HG03097 (cell line): ENCODE results near the gene STS.

ENCODE experiments used
- ATAC-seq: cut with Tn5 transposase; IDR thresholded peaks from one replicate; pipeline ENCODE4 v1.9.1; 2021; ENCODE audit not compliant: unreplicated experiment, low FRiP score

STS gene

DNA sequence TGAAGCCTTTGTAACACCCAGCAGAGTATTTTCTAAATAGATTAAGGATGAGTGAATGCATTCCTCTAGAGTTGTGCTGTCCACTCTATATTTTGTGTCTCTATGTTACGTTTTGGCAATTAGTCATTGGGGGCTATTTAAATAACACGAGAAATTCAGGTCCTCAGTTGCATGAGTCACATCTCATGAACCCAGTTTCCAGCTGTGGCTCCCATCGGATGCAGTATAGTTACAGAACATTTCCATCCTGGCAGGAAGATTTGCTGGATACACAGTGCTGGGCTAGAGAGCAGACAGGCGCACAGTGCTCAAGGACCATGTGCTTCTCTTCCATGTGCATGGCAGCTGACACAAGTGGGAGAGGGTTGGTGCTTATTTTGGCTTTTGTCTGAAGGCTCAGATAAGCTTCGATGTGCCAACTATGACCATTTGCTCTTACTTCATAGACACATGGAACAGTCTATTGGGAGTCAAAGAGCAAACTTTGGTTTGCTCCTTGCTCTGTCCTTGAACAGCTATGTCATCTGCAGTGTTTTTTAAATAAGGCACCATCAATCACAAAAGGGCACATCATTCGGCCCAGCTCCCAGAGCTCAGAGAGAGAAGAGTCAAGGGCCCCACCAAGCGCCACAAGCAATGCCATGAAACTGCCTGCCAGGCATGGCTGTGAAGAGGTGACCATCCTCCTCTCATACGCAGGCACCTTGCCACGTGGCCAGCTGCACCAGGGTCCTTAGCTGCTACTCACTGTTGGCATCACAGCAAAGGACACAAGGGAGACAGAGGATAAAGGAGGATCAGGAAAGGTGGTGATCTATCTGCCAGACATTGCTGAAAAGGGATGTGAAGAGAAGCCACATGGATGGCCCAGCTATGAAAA lies 8.1 kb upstream of the STS start:
- ATAC-seq: no peak

DNA sequence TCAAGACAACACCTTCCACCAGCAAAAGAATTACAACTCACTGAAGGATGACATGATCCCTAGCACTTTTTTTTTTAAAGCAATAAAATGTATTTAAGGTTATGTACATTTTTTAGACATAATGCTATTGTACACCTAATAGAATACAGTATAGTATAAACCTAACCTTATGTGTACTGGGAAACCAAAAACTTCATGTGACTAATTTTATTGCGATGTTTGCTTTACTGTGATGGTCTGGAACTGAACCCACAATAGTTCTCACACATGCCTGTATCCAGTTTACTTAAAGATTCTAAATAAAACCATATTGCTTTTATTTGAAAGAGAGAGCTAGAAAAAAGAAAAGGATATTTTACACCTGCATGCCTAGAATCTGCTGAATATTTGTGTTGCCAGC lies 4.4 kb upstream of the STS start:
- ATAC-seq: no peak

DNA sequence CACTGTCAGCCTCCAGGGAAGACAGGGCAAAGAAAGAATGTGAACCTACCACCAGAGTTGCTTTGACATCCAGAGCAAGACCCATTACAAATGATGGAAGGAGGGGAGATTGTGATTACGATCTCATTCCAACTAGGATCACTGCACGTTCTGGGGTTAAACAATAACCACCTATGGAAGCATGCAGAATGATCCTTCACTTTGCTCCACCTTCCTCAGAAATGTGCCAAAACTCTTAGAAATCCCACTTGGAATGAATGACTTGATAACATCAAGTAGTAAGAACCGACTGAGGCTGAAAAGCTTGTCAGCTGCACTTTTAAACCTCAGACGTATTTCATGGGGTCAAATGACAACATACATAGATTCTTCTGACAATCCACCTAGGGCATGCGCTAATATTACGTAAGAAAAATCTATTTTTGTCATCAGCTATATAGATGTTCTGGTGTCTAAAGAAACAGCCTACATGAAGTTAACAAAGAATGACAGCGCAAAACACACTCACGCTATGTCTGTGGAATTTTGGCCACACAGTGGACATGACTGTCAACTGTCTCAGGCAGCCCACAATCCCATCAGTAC lies 3.5 kb upstream of the STS start:
- no peak for ATAC-seq

DNA sequence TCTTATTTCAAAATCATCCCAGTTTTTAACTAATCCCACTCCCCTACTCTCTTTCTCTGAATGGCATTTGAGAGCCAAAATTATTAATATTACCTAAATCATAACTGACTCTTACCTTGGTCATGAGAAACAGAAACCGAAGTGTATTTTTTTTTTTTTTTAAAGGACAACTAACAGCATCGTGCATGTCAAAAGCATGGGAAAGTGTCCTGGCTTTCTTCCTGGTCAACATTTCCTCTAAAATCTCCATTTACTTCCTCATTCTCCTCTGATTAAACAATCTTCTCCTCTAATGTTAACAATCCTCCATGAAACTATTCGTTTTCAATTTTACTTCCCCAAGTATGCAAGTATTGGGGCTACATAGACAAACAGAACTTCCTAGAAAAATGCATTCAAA lies 2.1 kb upstream of the STS start:
- ATAC-seq: no peak

DNA sequence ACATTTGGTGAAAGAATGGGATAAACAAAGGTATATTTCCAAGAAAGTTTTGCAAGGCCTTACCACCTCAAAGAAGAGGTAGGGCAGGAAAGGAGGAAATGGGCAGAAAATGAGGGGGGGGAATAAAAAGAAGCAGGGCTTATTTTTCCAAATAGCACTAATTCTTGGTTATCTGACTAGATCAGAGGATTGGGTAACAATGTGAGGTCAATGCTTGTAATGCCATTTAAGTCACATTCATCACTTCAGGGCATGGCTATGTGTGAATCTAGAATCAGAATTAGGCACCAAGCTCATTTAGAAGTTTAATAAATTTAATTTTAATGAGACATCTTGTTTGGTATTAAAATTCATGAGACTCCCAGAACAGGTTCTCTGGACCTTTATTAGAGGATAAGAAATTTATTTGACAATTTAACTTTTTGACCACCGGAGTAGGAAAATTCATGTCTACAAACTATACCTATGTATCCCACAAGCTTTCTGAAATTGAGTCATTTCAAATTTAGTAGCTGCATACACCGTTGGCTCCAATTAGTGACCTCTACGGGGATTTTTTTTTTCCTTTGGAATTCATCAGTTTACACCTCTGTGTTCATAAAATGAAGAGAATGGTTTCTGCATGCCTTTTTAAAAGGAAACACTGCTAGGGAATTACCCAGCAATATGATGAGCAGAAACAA lies 1.4 kb upstream of the STS start:
- ATAC-seq: no peak

DNA sequence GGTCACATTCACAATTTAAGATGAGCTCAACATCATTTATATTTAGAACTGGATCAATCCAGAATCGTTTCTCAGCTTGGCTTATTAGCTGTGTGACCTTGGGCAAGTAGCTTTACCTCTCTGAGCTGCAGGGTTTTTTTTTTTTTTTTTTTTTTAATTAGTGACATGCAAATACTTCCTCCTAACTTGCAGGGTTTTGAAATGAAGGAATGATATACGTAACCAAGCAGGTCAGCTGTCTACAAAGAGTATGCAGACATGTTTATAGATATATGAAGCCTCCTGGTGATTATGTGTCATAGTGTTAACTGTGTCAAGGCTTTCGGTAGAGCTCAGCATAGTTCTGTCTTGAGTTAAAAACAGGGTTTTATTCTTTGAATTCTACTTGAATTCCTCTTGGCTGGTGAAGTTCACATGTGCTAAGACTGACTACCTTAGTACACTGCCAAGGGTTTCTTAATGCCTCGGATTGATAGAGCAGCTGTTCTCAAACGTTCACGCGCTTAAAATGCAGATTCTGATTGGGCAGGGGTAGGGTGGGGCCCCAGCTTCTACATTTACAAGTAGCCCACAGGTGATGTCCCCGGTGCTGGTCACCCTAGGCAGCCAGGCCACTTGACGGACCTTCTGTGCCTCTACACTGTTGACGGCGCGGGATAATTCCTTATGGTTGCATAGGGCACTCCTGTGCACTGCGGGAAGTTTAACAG lies 654 bp upstream of the STS start:
- ATAC-seq: peak; percentile 3

DNA sequence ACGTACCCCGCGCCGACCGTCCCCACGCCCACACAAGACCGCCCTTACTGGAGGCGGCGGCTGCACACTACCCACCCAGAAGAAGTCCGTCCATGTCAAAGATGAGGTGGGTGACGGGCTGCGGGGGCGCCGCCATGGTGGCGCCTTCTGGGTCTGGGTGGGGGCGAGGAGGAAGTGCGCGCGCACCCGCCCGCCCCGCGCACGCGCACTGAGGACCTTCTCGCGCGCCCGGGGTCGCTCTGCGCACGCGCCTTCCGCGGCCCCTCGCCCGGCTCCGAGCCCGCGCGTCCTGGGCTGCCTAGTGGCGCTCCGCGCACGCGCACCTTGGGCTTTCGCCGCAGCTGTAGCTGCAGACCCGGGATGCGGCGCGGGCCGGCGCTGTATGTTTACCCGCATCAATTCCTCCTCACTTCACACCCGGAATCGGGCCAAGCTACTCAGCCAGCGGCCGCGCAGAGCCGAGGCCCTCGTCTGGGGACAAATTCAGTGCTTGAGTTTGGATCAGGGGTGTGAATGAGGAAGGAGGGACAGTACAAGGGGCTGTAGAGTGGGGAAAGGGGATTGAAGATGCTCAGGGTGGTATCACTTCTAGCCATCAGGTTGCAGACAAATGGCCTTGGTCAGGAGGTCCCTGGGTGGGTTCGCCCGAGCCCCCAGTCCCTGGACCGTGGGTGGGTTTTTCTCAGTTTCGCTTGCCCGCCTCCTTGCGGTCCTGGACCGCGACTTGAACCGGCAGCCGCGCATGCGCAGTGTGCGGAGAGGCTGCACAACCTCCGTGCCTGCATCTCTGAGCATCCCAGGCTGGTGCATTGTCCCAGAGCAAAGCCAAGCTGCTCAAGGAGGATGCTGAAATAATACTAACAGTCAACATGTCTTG lies 704 bp downstream of the STS start, which contains the start of gene PUDP:
TSS of gene PUDP (minus strand) at position 176 of the 877 bp plus-strand sequence. CDS start at position 136, 40 bp downstream.
- peak; percentile 86 for ATAC-seq

DNA sequence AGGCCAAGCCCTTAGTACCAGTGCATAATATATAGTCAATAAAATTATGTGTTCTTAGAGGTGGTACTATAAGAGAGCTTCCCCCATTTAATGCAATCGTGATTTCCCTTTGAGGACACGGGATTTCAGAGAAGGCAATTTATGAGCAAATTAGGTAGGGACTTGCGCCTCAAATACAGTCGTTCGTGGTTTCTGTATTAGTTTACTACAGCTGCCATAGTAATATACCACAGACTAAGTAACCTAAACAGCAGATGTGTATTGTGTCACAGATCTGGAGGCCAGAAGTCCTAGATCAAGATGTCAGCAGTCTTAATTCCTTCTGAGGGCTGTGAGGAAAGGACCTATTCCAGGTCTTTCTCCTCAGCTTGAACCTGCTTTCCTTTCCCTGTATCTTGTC lies 1.9 kb downstream of the STS start:
- ATAC-seq: no peak

DNA sequence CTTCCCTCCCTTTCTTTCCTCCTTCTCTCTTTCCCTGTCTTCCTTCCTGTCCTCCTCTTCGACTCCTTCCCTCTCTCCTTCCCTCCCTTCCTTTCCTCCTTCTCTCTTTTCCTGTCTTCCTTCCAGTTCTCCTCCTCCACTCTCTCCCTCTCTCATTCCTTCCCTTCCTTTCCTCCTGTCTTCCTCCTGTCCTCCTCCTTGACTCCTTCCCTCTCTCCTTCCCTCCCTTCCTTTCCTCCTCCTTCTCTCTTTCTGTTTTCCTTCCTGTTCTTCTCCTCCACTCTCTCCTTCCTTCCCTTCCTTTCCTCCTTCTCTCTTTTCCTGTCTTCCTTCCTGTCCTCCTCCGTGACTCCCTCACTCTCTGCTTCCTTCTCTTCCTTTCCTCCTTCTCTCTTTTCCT lies 5.7 kb downstream of the STS start:
- no peak for ATAC-seq

DNA sequence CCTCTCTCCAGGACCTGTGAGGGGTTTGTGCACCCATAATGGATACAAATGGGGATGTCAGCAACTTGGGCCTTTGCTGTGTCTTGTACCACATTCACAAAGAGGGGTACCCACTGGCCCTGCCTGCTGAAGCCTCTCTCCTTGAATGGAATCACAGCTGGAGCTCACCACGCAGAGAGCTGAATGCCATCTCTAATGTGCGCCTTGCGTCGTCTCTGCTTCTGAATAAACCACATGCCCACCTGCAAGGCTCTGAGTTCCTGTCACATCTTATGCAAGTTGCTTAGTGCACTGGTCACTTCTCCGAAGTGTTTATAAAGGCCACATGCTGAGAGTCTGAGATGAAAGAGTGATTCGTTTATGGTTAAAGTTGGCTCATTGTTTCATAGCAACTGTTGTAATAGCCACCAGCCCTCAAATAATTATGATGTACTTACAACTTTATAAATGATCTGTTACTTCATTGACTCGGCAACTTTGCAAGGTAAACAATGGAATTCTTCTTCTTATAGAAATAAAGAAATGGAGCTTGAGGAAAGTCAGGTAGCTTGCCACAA lies 6.6 kb downstream of the STS start:
- ATAC-seq: no peak

DNA sequence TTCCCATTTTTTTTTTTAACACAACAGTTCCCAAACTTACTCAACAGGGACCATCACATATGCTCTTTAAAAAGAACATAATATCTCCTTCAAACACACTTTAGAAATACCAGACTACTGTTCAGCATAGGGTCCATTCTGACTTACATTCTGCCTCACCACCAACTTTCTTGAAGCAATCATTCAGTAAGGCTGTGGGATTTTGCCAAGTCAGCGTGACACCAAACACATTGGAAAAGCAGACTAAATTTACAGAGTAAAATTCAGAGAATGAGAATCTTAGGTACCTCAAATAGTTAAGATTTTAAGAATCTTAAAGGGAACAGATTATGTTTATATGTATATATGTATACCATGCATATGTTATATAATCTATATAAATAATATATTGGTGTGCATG lies 7.7 kb downstream of the STS start:
- ATAC-seq: no peak

DNA sequence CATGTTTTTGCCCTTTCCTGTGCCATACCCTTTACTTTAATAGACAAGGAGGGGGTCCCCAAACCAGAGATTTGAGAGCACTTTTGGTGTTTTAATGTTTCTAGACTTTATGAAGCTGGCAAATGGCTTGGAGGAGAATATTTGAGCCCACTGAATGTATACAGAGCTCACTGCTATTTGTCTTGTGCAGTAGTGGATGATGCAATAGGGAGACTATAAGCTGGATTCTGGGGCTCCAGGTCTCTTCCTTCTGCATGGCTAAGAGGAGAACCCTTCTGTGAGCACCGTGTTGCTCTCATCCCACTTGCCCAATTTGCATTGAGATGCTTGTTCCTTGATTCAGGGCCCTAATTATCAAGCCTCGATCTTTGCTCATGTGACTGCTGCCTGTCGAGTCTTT lies 9.4 kb downstream of the STS start:
- ATAC-seq: no peak

DNA sequence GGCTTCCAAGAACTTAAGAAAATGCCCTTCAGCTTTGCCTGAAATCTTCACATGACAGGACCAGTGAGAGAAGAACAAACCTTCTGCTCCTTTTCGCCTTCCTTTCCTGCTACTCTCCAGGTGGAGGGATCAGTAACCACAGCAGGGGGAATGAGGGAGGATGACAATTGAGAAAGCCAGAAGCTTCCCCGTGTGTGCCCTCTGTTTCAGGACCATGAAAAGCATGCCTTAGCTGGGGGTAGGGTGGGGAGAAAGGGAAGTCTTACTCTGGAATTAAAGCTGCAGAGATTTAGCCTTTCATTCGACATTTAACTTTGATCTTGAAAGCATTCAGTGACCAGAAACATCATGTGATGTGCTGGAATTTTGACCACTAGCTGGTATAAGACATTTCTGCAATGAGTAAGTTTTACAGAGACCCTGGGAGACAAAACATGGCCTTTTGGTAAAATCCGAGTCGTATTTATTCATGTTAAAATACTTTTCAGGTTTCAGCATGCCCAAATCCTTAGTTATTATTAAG lies 11.0 kb downstream of the STS start:
- no peak for ATAC-seq

DNA sequence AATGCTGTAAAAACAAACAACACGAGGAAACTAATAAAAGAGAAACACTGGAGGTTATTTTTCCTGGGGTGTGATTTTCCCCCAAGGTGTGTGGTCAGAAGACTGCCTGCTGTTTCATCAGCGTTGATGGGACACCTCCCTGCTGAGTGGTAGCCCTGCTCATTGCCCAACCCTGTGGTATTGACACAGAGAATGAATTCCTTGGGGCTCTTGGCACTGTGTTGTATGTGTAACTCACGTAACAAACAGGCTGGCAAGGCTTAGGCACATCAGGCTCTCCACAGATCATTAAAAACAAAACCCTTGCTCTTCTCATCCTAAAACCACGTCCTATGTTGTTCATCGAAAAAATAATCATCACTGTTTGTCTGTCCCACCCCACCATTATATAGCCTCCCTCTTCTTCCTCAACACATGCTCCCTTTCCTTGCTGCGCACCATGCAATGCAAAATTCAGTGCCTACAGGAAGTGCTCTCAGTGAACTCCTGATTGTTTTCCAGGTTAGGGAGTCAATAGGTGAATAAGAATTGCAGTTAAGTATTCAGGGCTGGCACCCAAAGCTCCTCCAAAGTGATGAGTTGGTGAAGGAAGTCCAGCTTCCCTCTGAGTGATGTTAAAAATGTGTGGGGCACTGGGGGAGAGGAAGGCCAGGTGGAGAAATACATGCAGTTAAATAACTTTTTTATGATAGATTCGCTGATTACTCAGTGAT lies 11.8 kb downstream of the STS start:
- ATAC-seq: no peak

DNA sequence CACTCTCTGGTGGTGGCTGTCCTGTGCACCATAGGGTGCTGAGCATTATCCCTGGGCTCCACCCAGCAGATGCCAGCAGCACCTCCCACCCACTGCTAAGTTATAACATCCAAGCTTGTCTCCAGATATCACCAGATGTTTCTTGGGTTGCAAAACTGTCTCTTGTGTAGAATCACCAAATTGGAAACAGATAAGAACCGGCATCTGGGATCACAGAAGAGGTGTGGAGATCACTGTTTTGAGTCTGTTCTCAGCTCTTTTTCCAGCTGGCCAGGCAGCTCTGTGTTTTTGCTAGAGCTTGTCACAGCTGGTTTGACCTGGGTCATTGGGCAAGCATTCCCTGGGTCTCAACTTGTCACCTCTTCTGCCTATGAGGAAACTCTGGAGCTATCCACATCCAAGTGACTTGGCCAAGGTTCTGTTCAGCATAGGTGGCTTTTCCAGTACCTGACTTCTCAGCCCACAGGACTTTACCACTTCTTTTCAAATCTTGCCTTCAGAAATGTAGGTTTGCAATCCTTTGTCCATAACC lies 15.7 kb downstream of the STS start:
- no peak for ATAC-seq

DNA sequence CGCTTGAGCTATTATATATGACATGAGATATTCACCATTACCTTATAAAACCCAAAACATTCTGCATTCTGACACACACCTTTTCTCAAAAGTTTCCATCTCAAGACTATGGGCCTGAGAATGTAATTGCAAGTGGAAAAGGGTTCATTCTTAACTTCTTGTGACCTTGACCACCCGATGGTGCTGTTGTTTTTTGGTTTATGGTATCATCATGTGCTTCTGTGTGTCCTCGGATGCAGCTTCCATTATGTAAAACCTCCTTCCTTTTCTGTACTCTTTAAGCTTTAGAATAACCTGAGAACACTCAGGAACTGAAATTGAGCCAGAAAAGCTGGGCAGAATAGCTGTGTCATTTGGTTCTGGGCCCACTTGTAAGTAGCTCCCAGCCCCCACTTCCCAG lies 16.7 kb downstream of the STS start:
- ATAC-seq: no peak

DNA sequence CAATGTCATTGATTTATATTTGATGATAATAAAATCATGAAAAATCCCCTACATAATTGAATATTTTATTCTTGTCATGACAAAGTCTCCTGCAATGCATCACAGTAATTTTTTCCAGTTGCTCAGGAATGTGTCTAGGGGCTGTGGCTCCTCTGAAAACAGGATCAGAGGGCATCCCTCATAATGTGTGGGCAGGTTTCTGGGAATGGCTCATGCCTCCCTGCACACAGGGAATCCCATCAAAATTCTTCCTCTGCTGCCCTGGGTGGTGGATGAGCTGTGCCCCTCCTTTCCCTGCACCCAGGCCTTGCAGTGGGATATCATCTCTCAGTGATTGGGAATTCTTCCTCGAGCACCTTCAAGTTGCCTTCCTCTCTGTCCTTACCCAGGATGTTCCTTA lies 20.9 kb downstream of the STS start:
- no peak for ATAC-seq

DNA sequence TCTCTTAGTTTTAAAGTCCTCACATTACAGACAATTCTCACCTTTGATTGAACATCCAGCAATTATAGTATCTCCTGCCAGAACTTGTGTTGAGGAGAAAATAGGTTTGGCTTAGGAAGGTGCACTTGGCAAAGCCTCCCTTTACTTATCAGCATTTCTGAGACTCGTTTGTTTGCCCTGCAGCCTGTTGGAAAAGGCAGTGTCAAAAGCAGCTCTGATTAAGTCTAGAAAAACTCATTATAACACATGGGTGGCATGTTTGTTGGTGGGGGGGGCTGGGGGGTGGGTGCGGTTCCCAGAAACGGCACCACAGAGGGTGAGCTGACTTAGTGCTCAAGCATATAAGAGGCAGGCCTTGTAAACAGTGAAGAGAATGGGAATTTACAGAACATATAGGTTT lies 22.1 kb downstream of the STS start:
- no peak for ATAC-seq

DNA sequence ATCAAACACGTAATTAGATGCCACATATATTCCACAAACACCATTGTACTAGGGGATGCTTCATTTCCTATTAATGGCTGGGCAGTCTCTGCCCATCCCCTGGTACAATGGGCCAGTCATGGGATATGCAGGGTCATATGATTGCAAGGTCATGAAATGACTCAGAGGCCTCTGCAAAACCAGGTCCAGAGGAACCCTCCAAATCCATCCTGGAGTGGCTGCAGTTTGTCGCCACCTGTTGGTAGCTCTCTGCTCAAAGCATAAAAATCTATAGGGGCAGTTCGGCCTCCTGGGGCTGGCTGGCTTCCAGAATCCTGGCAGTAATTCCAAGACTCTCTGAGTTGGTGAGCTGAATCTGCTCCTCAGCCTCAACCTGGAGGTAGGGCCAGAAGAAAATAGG lies 23.4 kb downstream of the STS start:
- ATAC-seq: no peak
